ENCODE results near the gene TMEM81.

Gene TMEM81

GRCh38 chr1:205048382-205048781, 35.9 kb downstream of the TMEM81 start:
- Histone ChIP-seq H3K4me2 (ENCODE audit: low read length) (no peak overlapping the region), H2AFZ (ENCODE audit: low read length) (no peak overlapping the region), H3K79me2 (ENCODE audit: insufficient read depth, low read length) (no peaks in the 10 kb centered on the region), H3K4me3 (ENCODE audit: low read depth, low read length, poor library complexity, severe bottlenecking) (no peak overlapping the region), H3K36me3 (ENCODE audit: insufficient read depth, low read length) (no peaks in the 10 kb centered on the region), H3K9me2 (ENCODE audit: low read depth, low read length) (no peaks in the 10 kb centered on the region), H3K9ac (ENCODE audit: low read length) (no peak overlapping the region), H4K20me1 (ENCODE audit: insufficient read depth, low read length) (no peaks in the 10 kb centered on the region), H3K27ac (ENCODE audit: low read depth, low read length, poor library complexity, severe bottlenecking) (no peak overlapping the region), H3K4me1 (ENCODE audit: insufficient read depth, low read length, severe bottlenecking) (no peaks in the 10 kb centered on the region), H3K27me3 (ENCODE audit: insufficient read depth, low read length) (no peaks in the 10 kb centered on the region), H3F3A (ENCODE audit: insufficient read depth, low read length) (no peaks in the 10 kb centered on the region), H3K9me3 (ENCODE audit: low read length) (no peaks in the 10 kb centered on the region)
- TF ChIP-seq EZH2 (IDR thresholded peaks at IDR 0.05; ENCODE audit: borderline replicate concordance, low read length) (no peak), CTCF (IDR thresholded peaks at IDR 0.05; ENCODE audit: low read length) (no peak)

- H3K9me3 ChIP-seq (ENCODE audit: low read length): no peaks in the 10 kb centered on the region
- no peaks in the 10 kb centered on the region for H3K36me3 ChIP-seq (ENCODE audit: insufficient read depth, low read length)
- no peak for TF ChIP-seq CTCF (IDR thresholded peaks at IDR 0.05; ENCODE audit: low read length)
- no peak for TF ChIP-seq EZH2 (IDR thresholded peaks at IDR 0.05; ENCODE audit: borderline replicate concordance, low read length)
- H3F3A ChIP-seq (ENCODE audit: insufficient read depth, low read length): no peaks in the 10 kb centered on the region
- H3K27me3 ChIP-seq (ENCODE audit: insufficient read depth, low read length): no peaks in the 10 kb centered on the region
- no peak overlapping the region for H3K9ac ChIP-seq (ENCODE audit: low read length)
- no peaks in the 10 kb centered on the region for H3K79me2 ChIP-seq (ENCODE audit: insufficient read depth, low read length)
- H3K4me3 ChIP-seq (ENCODE audit: low read depth, low read length, poor library complexity, severe bottlenecking): no peak overlapping the region
- H3K27ac ChIP-seq (ENCODE audit: low read depth, low read length, poor library complexity, severe bottlenecking): no peak overlapping the region
- no peak overlapping the region for H3K4me2 ChIP-seq (ENCODE audit: low read length)
- no peak overlapping the region for H2AFZ ChIP-seq (ENCODE audit: low read length)
- H4K20me1 ChIP-seq (ENCODE audit: insufficient read depth, low read length): no peaks in the 10 kb centered on the region
- no peaks in the 10 kb centered on the region for H3K9me2 ChIP-seq (ENCODE audit: low read depth, low read length)
- no peaks in the 10 kb centered on the region for H3K4me1 ChIP-seq (ENCODE audit: insufficient read depth, low read length, severe bottlenecking)
Observed at GRCh38 chr1:205047764-205048231, 36.5 kb downstream of the TMEM81 start.

GRCh38 chr1:205046870-205047269, 37.4 kb downstream of the TMEM81 start:
- Histone ChIP-seq H3K4me1 (ENCODE audit: insufficient read depth, low read length, severe bottlenecking) (no peaks in the 10 kb centered on the region), H4K20me1 (ENCODE audit: insufficient read depth, low read length) (no peaks in the 10 kb centered on the region), H3K4me3 (ENCODE audit: low read depth, low read length, poor library complexity, severe bottlenecking) (no peak overlapping the region), H3K9me3 (ENCODE audit: low read length) (no peaks in the 10 kb centered on the region), H3K9ac (ENCODE audit: low read length) (no peak overlapping the region), H2AFZ (ENCODE audit: low read length) (no peak overlapping the region), H3F3A (ENCODE audit: insufficient read depth, low read length) (no peaks in the 10 kb centered on the region), H3K9me2 (ENCODE audit: low read depth, low read length) (no peaks in the 10 kb centered on the region), H3K27ac (ENCODE audit: low read depth, low read length, poor library complexity, severe bottlenecking) (no peak overlapping the region), H3K27me3 (ENCODE audit: insufficient read depth, low read length) (no peaks in the 10 kb centered on the region), H3K4me2 (ENCODE audit: low read length) (no peak overlapping the region), H3K79me2 (ENCODE audit: insufficient read depth, low read length) (no peaks in the 10 kb centered on the region), H3K36me3 (ENCODE audit: insufficient read depth, low read length) (no peaks in the 10 kb centered on the region)
- TF ChIP-seq EZH2 (IDR thresholded peaks at IDR 0.05; ENCODE audit: borderline replicate concordance, low read length): no peak
- TF ChIP-seq CTCF (IDR thresholded peaks at IDR 0.05; ENCODE audit: low read length): no peak

Measured in OCI-LY1 (cell line).